IPS-18c (cell line): Measurements from ENCODE around the gene CFAP119.

ENCODE experiments used
- H3K4me3 ChIP-seq: 2 replicates; pipeline ENCODE4 v1.7.0; 2013; ENCODE audit warnings: low read depth, mild to moderate bottlenecking, low read length, moderate library complexity; ENCODE audit not compliant: insufficient read depth
- H3K9me3 ChIP-seq: one replicate; pipeline ENCODE4 v1.6.1; 2013; ENCODE audit warnings: mild to moderate bottlenecking, low read length, moderate library complexity; ENCODE audit not compliant: control insufficient read depth, insufficient read depth

Gene CFAP119

DNA sequence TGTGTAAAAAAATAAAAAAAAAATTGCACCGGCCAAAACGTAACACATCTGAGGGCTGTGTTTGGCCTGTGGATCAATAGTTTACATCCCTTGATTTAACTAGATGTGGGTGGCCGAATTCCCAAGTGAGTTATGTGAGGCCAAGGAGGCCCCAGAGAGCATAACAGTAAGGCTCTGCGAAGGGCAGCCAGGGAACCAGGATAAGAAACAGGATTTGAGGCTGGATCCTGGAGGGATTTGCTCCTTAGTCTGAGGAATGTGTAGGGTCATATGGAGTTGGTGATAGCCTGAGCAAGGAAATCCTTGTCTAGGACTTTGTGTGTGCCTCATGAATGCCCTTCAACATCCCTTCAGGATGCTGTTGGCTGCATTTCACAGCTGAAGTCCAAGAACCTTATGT is 11.7 kb downstream of the CFAP119 start:
- Histone ChIP-seq H3K9me3 (no peaks in the 10 kb centered on the region), H3K4me3 (no peak overlapping the region)

DNA sequence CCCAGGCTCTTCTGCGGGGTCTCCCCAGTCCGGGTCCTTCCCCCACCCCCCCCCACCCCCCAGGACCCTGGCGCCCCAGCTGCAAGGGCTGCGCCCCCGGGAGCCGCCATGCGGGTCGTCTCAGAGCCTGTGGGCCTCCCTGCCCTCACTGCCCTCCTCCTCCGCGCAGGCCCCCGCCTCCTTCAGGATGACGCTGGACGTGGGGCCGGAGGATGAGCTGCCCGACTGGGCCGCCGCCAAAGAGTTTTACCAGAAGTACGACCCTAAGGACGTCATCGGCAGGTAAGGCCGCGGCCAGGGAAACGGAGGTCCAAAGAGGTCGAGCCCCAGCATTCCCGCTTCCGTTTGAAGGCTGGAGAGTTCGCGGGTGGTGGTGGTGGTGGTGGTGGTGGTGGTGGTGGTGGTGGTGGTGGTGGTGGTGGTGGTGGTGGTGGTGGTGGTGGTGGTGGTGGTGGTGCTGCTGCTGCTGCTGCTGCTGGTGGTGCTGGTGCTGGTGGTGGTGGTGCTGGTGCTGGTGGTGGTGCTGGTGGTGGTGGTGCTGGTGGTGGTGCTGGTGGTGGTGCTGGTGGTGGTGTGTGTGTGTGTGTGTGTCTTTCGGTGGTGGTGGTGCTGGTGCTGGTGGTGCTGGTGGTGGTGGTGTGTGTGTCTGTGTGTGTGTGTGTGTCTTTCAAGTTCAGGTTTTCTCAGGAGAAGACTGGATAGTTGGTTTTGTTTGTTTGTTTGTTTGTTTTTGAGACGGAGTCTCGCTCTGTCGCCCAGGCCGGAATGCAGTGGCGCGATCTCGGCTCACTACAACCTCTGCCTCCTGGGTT is 13.0 kb downstream of the CFAP119 start:
- H3K4me3 ChIP-seq, result peak overlapping the region; percentile 77

DNA sequence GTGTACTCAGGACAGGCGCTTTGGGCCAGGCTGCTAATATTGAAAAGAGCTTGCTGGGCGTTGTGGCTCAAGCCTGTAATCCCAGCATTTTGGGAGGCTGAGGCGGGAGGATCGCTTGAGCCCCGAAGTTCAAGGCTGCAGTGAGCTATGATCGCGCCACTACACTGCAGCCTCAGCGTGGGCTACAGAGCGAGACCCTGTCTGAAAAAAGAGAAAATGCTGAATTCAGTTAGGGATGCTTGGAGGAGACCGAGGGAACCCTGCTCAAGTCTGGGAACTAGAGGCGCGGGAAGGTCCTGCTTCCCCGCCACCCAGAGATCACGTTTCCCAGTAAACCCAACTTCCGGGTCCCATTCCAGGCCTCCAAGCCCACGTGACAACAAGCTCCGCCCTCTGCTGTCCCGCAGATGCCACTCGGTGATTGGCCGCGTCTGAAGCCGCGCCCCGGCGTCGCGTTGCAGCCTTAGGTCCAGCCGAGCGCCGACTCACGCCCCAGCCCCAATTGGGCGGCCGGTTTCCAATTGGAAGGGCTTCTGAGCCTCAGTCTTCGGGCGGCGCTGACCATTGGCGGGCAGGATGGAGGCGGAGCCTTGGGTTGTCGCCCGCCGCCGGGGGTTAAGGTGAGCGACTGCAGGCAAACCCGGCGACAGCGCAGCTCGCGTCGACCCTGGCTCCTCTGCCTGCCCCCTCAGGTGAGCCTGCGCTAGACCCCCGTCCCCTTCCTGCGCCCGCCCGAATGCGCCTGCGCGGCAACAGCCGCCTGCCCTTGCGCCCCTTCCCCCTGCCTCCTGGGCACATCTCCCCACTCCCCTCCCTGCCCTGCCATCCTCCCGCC is 13.8 kb downstream of the CFAP119 start, which contains the start of gene PHKG2:
Gene PHKG2, plus strand, starts transcription at position 627 of the 835 bp plus-strand sequence. CDS start 396 bp downstream, outside the sequence.
- Histone ChIP-seq H3K4me3 (peak within 1 kb of the TSS; percentile 77), H3K9me3 (no peaks in the 10 kb centered on the region)

More for the DNA sequence above, 13.0 kb downstream of the CFAP119 start:
- no peaks in the 10 kb centered on the region for H3K9me3 ChIP-seq

DNA sequence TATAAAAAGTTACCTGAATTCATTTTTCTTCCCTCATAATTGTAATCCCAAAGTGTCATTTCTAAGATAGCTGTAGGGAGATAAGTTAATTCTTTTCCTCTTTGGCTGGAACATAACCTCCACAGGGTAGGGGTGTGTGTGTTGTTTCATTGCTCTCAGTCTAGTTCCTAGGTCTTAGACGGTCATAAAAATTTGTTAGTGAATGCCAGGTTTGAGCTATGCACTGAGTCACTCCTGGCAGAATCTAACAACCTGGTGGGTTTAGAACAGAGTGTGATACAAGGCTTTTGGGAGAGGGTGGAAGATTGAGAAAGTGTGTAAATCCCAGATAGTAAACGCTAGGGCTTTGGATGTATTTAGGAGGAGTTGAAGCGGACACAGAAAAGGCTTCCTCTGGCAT is 14.5 kb downstream of the CFAP119 start:
- Histone ChIP-seq H3K4me3 (peak overlapping the region; percentile 77; the same call in 1 of the 2 replicates), H3K9me3 (no peaks in the 10 kb centered on the region)

DNA sequence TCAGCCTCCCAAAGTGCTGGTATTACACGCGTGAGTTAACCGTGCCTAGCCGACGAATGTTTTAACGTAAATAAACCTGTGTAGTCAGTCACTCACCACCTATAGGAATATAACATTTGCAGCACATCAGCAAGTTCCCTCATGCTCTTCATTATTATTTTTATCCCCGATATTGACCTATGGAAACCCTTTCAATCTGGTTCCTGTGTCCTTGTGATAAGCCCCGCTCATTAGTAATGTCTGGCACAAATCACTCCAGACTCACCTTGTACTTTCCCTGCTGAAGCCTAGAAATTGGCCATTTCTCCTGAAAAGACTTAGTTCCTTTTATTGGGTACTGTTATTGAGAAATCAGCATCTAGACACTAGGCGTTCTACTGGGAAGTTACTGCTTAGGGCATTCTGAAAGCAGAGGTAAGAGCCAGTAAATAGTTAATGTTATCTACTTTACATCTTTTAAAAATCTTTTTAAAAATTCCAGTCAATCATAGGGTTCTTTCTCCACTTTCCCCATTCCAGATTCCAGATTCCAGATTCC is 15.2 kb downstream of the CFAP119 start:
- H3K9me3 ChIP-seq, result no peaks in the 10 kb centered on the region
- no peak overlapping the region for H3K4me3 ChIP-seq

DNA sequence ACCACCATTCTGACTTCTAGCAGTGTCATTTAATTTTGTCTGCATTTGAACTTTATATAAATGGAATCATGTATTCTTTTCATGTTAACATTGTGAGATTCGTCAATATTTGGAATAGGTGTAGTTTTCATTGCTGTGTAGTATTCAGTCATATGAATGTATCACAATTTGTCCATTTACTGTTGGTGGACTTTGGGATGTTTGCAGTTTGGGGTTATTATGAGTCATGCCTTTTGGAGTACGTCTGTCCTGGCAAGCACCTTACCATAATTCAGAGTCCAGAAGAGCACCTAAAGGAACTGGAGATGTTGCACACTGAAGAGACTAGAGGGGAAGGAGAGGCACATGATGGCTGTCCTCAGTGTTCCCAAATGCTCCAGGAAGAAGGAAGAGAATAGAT is 16.8 kb downstream of the CFAP119 start:
- H3K4me3 ChIP-seq, result no peak overlapping the region
- H3K9me3 ChIP-seq, result no peaks in the 10 kb centered on the region

DNA sequence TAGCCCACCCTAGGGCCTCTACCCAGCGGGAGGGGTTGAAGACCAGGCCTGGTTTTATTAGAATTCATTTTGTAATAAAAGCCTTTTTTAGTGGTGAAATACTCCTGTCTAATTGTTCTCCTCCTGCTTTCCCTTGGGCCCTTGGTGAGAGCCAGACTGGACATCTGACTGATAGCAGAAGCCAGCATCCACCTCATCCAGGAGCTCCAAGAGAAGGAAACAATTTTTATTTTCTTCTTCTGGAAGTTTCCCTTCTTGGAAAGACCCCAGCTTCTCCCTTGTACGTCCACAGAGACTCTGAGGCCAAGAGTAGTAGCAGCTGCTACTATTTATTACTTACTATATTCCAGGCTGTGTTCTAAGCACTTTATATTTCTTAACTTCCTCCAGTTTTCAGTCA is 17.7 kb downstream of the CFAP119 start:
- Histone ChIP-seq H3K4me3 (no peak overlapping the region), H3K9me3 (no peaks in the 10 kb centered on the region)

DNA sequence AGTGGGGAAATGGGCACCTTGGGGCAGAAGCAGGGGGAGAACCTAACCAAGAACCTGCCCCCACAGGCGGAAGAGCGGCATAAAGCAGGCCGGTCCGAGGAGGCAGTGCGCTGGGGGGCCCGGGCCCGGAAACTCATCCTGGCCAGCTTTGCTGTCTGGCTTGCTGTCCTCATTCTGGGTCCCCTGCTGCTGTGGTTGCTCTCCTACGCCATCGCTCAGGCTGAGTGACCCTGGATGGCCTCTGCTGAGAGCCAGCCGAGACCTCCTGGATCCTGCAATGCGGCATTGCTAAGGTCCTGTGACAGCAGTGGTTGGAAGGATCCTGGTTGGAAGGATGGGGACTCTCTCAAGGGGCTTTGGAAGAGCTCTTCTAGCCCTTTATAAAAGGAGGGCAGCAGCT is 18.1 kb downstream of the CFAP119 start:
- H3K9me3 ChIP-seq, result no peaks in the 10 kb centered on the region

DNA sequence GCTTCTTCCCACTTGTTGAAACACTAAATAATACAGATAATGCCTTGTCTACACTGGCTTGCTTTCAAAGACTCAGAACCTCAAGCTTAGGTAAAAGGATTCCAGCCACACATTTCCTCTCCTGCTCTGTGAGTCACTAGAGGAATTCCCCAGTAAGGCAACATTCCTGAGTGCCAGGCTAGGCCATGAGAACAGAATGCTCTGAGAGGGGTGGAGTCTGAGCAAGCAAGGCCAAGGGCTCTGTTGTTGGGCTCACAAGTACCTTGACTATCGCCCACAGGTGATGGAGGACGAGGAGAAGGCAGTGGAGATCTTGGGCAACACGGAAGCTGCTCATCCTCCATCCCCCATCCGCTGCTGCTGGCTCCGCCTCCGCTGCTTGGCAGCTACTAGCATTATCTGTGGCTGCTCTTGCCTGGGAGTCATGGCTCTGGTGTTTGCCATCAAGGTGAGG is 20.4 kb downstream of the CFAP119 start:
- H3K4me3 ChIP-seq, result no peak overlapping the region
- H3K9me3 ChIP-seq, result no peaks in the 10 kb centered on the region

More for the DNA sequence above, 18.1 kb downstream of the CFAP119 start:
- no peak overlapping the region for H3K4me3 ChIP-seq

DNA sequence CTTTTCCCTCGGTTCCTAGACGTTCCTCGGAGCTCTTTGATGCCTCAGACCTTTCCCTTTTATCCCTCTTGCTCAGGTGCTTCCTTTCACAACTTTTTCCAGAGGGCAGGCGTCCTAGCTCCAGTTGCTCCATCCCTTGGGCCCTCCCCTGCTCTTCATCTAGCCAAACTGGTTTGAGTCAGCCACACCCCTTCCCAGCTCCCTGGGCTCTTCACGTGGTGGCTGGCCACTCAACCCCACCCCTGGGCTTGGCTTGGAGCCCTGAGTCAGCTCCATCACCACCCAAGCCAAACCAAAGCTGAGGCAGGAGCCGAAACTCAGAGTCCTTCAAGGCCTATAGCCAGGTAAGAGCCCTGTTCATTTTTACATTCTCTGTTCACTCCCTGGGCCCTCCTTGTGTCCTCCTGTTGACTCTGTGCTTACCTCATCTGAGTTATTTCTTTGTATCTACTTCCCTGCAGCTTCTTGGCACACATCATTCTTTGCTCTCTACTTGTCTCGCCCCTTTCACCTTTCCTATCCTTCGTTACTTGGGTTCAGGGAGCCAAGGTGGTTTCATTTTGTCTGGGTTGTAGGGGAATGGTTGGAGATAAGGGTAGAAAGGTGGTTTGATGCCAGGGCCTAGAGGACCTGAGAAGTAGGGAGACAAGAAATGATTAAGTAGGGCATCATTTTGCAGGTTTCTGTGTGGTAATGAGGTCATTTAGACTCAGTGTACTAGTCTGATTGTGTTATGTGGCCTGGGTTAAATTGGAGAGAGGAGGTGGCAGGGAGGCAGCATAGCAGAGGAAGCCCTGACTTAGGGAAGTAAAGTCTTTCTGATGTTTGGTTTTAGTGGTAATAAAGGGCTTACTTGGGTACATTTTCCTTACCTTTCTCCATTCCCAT is 21.3 kb downstream of the CFAP119 start:
- Histone ChIP-seq H3K9me3 (no peaks in the 10 kb centered on the region), H3K4me3 (peak overlapping the region; percentile 20; the same call in 1 of the 2 replicates)

DNA sequence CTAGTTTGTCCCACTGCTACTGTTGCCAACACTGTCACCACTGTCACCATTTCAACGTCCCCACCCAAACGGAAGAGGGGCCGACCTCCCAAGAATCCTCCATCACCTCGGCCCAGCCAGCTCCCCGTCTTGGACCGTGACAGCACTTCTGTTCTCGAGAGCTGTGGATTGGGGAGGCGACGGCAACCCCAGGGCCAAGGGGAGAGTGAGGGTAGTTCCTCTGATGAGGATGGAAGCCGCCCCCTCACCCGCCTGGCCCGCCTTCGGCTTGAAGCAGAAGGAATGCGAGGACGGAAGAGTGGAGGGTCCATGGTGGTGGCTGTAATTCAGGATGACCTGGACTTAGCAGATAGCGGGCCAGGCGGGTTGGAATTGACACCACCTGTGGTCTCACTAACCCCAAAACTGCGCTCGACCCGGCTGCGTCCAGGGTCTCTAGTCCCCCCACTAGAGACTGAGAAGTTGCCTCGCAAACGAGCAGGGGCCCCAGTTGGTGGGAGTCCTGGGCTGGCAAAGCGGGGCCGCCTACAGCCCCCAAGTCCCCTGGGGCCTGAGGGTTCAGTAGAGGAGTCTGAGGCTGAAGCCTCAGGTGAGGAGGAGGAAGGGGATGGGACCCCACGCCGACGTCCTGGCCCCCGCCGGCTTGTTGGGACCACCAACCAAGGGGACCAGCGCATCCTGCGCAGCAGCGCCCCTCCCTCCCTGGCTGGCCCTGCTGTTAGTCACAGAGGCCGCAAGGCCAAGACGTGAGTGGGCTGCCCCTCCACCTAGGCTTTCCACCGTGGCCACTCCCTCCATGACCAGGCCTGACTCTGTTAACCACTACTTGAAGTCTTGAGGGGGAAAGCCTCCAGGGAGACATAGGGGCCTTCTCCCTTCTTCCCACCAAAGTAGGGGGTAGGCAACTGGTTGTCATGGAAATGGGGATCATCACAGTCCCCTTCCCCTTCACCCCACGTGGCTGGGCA is 22.6 kb downstream of the CFAP119 start:
- Histone ChIP-seq H3K9me3 (no peaks in the 10 kb centered on the region), H3K4me3 (no peak overlapping the region)

DNA sequence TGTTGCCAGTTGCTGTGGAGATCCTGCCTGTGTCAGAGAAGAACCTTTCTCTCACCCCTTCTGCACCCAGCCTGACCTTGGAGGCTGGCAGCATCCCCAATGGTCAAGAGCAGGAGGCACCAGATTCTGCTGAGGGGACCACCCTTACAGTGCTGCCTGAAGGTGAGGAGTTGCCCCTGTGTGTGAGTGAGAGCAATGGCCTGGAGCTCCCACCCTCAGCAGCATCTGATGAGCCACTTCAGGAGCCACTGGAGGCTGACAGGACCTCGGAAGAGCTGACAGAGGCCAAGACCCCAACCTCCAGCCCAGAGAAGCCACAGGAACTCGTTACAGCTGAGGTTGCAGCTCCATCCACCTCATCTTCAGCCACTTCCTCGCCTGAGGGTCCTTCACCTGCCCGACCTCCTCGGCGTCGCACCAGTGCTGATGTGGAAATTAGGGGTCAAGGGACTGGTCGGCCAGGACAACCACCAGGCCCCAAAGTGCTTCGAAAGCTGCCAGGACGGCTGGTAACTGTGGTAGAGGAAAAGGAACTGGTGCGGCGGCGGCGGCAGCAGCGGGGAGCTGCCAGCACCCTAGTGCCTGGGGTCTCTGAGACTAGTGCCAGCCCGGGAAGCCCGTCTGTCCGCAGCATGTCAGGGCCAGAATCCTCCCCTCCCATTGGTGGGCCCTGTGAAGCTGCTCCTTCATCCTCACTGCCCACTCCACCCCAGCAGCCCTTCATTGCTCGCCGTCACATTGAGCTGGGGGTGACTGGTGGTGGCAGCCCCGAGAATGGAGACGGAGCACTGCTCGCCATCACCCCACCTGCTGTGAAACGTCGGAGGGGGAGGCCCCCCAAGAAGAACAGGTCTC is 23.8 kb downstream of the CFAP119 start:
- no peak overlapping the region for H3K4me3 ChIP-seq

DNA sequence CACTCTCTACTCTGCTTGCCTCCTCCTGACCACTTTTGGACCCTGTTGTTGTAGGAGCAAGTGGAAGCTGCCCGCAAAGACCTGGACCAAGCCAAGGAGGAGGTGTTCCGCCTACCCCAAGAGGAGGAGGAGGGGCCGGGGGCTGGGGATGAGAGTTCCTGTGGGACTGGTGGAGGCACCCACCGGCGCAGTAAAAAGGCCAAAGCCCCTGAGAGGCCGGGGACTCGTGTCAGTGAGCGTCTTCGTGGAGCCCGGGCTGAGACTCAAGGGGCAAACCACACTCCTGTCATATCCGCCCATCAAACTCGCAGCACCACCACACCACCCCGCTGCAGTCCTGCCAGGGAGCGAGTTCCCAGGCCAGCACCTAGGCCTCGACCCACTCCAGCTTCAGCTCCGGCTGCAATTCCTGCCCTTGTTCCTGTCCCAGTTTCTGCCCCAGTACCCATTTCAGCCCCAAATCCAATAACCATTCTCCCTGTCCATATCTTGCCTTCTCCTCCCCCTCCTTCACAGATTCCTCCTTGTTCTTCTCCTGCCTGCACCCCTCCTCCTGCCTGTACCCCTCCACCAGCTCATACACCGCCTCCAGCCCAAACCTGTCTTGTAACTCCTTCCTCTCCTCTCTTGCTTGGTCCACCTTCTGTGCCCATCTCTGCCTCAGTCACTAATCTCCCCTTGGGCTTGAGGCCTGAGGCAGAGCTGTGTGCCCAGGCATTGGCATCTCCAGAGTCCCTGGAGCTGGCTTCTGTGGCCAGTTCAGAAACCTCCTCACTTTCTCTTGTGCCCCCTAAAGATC is 24.7 kb downstream of the CFAP119 start:
- no peak overlapping the region for H3K4me3 ChIP-seq
- H3K9me3 ChIP-seq, result no peaks in the 10 kb centered on the region

More for the DNA sequence above, 23.8 kb downstream of the CFAP119 start:
- no peaks in the 10 kb centered on the region for H3K9me3 ChIP-seq

DNA sequence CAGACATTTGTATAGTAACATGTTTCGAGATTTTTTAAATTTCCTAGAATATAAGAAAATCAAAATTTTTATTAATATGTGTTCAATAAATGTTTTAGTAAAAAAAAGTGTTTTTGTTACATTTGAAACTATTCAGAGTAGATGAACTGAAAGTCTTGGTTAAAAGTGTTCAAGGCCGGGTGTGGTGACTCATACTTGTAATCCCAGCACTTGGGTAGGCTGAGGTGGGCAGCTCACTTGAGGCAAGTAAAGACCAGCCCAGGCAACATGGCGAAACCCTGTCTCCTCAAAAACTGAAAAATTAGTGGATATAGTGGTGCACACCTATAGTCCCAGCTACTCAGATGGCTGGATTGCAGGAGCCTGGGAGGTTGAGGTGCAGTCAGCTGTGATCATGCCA is 30.5 kb downstream of the CFAP119 start:
- no peak overlapping the region for H3K4me3 ChIP-seq
- no peaks in the 10 kb centered on the region for H3K9me3 ChIP-seq
